Inflammatory macrophage treated with lipopolysaccharide for 4 hours (primary cell): ENCODE data around the gene NLRX1.
"Not testable (repeated sequence)": the region's sequence is repeated elsewhere in the genome, so short reads cannot be mapped to it uniquely, and the experiment has no call there.

Experiments
- DNase-seq: peaks from one replicate; pipeline ENCODE4 v3.0.0-alpha.2; 2020

The NLRX1 gene

DNA sequence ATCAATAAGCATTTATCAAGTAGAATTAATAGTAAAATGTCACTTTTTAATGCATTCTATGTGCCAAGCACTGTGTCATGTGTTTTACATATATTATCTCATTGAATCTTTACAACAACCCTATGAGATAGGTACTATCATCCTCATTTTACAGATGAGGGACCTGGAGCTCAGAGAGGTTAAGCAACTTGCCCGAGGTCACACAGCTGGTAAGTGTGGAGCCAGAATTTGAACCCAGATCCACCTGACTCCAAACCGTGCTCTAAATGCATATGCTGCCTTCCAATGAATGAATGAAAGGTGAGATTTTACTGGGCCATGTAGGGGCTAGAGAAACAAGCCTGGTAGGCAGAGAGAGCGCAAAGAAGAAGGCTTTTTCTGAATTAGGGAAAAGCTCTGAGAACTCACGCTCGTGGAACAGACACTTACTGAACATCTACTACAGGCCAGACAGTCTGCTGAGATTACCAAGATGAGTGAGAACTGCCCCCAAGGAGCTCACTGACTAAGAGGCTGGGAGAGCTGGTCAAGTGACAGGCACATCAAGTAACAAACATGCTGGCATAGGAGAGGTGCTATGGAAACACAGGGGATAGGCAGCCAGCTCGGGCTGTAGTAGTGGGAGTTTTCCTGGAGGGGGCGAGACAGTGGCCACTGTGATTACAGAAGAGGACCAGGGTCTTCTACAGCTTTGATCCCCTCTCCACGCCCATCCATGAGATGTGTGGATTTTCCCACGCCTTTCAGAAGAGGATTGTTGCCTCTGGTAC lies 15.3 kb upstream of the NLRX1 start:
- no peak for DNase-seq

DNA sequence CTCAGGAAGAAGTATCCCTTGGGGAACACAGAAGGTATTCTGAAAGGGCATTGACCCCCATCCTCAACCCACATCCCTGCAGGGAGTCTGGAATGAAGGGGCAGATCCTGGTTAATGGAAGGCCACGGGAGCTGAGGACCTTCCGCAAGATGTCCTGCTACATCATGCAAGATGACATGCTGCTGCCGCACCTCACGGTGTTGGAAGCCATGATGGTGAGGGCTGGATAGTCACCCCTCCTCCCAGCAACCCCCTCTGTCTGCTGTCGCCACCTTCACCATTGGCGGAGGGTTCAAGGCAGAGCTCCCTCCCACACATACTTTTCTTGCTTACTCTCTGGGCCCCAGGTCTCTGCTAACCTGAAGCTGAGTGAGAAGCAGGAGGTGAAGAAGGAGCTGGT lies 14.3 kb upstream of the NLRX1 start:
- DNase-seq, result no peak

DNA sequence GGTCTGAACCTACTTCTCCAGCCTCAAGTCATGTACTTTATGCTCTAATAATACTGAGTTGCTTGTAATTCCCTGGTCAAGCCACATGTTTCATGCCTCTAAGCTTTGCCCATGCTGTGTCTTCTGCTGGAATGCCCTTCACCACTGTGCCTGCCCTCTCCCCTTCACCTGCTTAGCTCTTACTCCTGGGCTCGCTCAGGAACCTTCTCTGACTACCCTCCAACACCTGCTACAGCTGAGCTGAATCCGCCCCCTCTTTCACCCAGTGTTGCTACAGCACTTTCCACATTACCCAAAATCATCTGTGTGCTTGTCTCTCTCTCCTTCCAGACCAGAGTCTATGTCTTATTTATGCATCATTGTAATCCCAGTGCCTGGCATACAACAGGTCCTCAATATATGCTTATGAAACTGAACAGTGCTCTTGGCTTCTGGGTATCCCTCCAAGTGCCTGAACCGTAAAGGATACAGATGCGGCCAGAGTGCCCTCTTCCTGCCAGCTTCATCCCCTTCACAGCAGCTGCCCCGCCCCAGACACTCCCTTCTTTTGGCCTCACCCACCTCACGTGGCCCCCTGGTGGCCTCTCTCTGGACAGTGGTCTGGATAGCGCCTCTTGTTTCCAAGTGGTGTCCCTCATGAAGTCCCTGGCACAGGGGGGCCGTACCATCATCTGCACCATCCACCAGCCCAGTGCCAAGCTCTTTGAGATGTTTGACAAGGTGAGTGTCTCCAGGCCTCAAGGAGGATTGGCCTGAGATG lies 12.6 kb upstream of the NLRX1 start:
- DNase-seq, result peak; percentile 44

DNA sequence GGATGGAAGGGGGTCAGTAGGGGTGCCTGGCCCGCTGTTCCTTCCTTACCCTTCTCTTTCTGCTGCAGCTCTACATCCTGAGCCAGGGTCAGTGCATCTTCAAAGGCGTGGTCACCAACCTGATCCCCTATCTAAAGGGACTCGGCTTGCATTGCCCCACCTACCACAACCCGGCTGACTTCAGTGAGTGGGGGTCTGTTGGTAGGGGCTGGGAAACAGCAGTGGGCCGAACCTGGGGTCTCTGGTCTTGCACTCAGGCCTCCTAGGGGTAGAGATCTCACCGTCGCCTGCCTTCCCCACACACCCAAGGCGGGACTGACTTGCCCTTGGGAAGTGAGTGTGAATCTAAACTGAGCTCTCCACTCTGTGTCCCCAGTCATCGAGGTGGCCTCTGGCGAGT lies 12.0 kb upstream of the NLRX1 start:
- DNase-seq, result no peak

DNA sequence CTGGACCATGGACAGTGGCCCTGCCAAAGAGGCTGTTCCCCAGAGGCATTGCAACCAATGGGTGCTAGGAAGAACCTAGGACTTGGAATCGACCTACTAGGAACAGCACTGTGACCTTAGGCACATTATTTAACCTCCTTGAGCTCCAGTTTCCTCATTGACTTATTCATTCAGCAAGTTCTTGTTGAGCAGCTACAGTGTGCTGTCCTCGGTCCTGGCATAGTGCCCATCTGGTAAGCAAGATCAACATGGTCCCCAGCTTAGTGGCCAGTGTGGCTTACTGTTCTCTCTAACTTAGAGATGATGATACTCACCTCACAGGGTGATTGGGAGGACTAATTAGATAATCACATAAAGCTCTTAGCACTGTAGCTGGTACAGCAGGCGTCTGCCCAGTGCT lies 11.5 kb upstream of the NLRX1 start:
- no peak for DNase-seq

DNA sequence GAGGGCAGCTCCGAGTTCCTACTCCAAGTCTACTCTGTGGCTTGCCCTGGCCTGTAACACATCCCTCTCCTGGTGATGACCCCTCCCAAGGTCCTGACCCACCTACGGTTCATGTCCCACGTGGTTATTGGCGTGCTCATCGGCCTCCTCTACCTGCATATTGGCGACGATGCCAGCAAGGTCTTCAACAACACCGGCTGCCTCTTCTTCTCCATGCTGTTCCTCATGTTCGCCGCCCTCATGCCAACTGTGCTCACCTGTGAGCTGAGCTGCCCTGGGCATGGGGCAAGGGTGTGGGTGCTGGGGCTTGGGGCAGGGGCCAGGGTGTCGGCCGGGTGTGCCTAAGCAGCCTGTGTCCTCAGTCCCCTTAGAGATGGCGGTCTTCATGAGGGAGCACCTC lies 10.1 kb upstream of the NLRX1 start:
- no peak for DNase-seq

DNA sequence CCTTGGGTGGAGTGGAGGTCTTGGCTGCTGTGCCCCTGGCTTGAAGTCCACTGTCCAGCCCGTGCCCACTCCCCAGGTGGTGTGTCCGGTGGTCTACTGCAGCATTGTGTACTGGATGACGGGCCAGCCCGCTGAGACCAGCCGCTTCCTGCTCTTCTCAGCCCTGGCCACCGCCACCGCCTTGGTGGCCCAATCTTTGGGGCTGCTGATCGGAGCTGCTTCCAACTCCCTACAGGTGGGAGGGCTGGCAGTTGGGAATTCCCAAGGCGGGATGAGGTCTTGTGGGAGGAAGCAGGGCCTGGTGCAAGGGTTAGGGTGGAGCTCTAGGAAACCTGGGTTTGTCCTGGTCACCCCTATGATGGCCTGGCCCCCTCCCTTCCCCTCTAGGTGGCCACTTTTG lies 8.4 kb upstream of the NLRX1 start:
- no peak for DNase-seq

DNA sequence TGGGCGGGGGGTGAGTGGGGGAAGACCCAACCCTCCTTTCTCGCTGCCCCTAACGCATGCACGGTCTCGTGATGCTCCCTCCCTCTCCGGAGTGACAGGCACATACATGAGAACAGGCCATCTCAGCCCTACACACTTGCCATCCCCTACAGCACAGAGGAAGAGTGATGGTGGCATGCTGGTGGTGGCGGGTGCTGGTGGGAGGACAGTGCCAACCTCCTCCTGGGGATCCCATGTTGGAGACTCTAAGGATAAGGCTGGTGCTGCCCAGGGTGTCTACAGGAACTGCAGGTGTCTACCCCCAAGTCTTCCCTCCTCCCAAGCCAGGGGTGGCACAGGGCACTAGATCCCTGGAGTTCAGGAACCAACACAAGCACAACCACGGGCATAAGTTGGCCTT lies 6.7 kb upstream of the NLRX1 start:
- no peak for DNase-seq

DNA sequence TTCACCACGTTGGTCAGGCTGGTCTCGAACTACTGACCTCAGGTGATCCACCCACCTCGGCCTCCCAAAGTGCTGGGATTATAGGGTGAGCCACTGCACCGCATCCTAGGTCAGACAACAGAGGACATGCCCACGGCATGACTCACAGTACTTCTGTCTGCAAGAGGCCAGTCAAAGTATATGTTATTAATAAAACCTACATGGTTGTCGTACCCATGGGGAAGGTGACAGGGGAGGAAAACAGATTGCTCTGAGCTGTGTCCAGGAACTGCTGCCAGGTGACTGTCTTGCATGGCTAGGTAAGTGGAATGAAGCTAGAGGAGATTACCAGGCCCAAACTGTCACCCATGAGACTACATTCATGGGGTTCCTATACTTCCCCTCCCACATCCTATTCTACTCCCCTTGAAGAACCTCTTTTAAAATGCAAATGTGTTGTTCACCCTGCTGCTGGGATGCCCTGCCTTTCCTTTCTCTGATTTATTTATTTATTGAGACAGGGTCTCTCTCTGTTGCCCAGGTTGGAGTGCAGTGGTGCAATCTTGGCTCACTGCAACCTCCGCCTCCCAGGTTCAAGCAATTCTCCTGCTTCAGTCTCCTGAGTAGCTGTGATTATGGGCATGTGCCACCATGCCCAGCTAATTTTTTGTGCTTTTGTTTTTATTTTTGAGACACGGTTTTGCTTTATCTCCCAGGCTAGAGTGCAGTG lies 2.0 kb upstream of the NLRX1 start:
- no peak for DNase-seq

DNA sequence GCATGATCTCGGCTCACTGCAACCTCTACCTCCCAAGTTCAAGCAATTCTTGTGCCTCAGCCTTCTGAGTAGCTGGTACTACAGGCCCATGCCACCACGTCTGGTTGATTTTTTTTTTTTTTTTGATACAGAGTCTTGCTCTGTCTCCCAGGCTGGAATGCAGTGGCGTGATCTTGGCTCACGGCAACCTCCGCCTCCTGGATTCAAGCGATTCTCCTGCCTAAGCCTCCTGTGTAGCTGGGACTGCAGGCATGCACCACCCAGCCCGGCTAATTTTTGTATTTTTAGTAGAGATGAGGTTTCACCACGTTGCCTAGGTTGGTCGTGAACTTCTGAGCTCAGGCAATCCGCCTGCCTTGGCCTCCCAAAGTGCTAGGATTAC lies 1.5 kb upstream of the NLRX1 start:
- not testable (repeated sequence) for DNase-seq

DNA sequence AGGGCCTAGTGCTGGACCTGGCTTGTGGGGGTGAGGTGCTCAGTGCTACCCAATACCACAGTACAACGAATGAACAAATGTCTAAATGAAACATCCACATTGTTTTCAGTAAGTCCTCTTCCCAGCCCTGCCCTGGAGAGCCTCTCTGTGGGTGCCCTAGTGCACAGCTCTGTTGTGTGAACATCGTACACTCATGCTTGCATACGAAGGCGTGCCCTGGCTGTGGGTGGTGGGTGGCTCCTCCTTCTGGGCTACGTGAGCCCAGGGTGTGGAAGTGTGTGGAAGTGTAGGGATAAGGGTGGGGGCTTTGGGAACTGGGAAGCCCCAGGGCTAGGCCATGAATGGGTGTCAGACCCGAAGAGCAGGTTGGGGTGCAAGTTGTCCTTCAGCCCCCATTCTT lies 592 bp upstream of the NLRX1 start:
- peak; percentile 32 for DNase-seq

DNA sequence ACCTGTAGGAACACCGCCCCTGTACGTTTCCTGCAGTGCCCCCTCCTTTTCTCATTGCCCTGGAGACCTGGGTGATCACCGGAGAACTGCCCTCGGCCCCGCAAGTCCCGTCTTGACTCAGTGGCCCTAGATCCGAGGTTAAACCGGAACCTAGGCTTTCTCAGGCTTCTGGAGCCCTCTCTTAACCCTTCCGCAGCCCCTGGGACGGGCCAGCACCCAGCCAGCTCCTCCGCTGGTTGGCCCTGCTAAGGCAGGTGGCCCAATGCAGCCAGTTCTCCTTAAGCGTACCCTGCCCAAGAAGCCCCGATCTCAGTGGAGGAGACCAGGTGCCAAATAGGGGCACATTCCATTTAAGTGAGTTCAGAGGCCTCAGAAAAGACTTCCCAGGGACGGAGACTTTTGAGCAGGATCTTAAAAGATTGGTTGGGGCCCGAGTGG lies 776 bp downstream of the NLRX1 start:
- DNase-seq, result peak; percentile 49

DNA sequence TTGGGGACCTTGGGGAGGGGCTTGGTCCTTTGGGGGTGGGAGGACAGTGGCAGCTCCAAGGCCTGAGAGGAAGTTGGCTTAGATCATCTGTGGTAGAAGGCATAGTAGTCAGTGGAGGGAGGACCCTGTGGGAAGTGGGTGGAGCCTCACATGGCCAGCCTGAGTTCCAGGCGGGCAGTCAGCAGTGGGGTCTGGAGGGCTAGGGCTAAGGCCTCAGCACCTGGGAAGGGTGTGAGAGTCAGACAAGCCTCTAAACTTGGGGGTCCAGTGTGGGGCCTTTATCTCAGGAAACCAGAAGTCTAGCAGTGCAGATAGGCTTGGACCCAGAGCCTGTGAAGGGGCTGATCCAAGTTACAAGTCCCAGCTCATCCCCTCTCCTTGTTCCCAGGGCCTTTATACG lies 4.0 kb downstream of the NLRX1 start:
- peak; percentile 73 for DNase-seq

DNA sequence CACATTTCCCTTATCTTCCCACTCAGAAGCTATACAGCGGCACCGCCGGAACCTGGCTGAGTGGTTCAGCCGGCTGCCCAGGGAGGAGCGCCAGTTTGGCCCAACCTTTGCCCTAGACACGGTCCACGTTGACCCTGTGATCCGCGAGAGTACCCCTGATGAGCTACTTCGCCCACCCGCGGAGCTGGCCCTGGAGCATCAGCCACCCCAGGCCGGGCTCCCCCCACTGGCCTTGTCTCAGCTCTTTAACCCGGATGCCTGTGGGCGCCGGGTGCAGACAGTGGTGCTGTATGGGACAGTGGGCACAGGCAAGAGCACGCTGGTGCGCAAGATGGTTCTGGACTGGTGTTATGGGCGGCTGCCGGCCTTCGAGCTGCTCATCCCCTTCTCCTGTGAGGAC lies 4.9 kb downstream of the NLRX1 start:
- no peak for DNase-seq

DNA sequence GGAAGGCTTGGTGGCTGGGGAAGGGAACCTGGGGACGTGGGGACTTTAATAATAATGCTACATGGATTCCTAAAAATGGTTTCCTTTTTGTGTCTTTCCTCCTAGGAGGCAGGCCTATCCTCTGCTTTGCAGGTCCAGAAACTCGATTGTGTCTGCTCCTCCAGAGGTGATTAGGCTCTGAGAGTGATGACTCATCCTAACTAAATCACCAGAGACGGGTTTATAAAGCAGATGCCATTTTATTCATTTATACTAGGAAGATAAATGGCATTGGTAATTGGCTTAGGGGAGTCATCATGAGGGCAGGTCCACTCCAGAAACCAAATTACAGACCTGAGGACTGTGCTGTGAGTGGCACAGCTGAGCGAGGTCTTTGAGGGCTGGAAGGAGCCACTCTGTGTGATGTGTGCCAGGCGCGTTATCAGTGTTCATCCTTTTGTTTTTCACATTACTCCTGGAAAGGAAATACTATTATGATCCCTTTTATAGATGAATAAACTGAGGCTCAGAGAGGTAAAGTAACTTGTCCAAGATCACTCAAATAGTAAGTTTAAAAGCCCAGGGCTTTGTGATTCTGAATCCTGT lies 7.1 kb downstream of the NLRX1 start:
- no peak for DNase-seq

DNA sequence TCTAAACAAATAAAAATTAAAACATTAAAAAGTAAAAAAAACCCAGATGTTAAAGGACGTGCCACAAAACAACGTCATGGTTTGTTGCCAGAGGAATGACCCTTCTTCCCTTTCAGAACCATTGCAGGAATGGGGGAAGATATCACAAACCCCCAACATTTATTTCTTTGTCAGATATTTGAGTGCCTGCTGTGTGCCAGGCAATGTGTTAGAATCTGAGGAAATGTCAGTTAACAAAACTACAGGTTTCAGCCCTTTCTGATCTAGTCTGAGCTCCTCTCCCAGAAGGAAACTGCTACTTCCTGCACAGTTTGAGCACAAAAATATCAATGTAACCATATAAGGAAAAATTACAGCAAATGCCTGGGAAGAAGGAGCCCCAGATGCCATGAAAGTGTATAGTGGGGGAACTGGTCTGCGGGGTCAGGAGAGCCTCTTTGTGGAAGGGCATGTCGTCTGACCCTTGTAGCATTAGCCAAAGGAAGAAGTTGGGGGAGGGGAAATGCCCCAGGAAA lies 9.7 kb downstream of the NLRX1 start:
- DNase-seq, result peak; percentile 4

DNA sequence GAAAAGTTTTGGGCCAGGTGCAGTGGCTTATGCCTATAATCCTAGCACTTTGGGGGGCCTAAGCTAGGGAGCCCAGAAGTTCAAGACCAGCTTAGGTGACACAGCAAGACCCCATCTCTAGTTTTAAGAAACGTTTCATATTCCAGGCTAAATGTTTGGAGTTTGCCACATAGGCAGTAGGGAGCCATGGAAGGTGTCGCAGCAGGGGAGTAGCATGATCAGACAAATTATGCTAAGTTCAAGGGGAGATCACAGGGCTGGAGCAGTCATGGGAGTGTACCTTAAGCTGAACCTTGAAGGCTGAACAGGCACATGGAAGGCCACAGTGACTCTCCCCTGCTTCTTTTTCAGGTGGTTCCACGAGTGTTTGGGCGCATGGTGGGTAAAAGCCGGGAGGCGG lies 10.8 kb downstream of the NLRX1 start:
- DNase-seq, result no peak

DNA sequence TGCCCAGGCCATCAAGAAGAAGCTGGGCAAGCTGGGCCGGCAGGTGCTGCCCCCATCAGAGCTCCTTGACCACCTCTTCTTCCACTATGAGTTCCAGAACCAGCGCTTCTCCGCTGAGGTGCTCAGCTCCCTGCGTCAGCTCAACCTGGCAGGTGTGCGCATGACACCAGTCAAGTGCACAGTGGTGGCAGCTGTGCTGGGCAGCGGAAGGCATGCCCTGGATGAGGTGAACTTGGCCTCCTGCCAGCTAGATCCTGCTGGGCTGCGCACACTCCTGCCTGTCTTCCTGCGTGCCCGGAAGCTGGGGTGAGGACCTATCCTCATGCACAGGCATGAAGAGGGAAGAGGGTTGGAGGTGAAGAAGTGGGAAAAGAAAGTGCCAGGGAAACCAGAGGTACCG lies 11.5 kb downstream of the NLRX1 start:
- DNase-seq, result no peak

DNA sequence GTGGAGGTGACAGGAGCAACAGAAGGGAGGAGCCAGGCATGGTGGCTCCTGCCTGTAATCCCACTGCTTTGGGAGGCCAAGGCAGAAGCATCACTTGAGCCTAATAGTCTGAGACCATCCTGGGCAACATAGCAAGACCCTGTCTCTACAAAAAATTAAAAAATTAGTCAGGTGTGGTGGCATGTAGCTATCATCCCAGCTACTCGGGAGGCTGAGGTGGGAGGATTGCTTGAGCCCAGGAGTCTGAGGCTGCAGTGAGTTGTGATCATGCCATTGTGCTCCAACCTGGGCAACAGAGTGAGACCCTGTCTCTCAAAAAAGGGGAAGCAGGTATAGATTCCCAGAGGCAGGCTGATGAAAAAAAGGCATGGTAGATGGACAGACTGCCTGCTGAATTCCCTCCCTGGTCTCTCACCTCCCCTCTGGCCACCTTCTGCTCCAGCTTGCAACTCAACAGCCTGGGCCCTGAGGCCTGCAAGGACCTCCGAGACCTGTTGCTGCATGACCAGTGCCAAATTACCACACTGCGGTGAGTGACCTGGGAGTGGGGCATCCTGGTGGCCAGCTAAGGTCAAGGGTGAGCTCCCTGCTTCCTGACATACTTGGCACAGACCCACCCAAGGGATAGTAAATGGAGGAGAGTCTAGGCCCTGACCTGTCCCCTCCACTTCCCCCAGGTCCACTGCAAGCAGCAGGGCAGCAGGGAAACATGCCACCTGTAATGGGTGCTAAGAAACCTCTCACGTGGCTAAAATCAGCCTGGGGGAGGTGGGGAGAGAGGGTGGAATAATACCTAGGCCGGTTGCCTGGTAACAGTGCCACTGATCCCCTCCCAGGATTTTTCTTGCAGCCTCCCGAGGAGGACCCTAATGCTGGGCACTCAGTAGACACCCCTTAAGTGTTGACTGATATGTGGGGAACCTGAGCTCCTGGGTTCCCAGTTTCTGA lies 12.5 kb downstream of the NLRX1 start:
- no peak for DNase-seq

DNA sequence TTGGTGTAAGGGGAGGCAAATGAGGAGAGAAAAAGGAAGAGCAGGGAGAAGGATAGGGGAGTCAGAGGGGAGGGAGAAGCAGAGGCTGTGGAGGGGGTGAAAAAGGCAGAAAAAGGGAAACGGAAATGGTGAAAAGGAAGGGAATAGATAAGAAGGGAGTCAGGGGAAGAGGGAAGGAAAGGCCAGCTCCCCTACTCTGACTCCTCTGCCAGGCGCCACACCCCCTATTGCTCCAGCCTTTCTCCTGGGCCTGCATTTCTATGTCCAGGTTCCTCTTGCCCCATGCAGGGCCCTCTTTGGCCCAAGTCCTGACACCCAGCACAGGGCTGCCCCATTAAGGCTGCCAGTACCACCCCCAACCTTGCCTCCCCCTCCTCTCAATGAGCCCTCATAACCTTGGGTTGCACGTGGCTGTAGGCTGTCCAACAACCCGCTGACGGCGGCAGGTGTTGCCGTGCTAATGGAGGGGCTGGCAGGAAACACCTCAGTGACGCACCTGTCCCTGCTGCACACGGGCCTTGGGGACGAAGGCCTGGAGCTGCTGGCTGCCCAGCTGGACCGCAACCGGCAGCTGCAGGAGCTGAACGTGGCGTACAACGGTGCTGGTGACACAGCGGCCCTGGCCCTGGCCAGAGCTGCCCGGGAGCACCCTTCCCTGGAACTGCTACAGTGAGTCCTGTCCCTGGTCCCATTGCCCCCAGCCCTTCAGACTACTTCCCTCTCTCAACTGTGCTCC lies 13.3 kb downstream of the NLRX1 start:
- DNase-seq, result peak; percentile 4

DNA sequence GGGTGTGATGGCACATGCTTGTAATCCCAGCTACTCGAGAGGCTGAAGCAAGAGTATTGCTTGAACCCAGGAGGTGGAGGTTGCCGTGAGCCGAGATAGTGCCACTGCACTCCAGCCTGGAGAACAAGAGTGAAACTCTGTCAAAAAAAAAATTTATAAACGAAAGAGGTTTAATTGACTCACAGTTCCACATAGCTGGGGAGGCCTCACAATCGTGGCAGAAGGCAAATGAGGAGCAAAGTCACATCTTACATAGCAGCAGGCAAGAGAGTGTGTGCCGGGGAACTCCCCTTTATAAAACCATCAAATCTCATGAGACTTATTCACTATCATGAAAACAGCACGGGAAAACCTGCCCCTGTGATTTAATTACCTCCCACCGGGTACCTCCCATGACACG lies 15.9 kb downstream of the NLRX1 start:
- not testable (repeated sequence) for DNase-seq
